Right lobe of liver (tissue), 6 donors: Measurements from ENCODE around the gene PKP3. TPM values are rescaled to one million over a fixed set of nuclear protein-coding genes. Genes with fewer than 3 reads are reported as not detected.

Experiments used
- ATAC-seq, 4 donors: fragments of 200-7000 bp; cut with Tn5 transposase; one replicate each; pipeline ENCODE4 v1.9.1; 2020; ENCODE audit warnings: mild to moderate bottlenecking in 4 of 4, moderate library complexity in 4 of 4
- DNase-seq, 3 donors: peaks; one replicate each; pipeline ENCODE4 v3.0.0-alpha.2; 2020
- H3K27ac ChIP-seq, 3 donors: fragments of 200-600 bp; one replicate each; pipeline ENCODE4 v1.8.0; 2022
- H3K27me3 ChIP-seq, 2 donors: fragments of 200-600 bp; one replicate each; pipeline ENCODE4 v1.8.0; 2022
- H3K36me3 ChIP-seq, 4 donors: fragments of 200-600 bp; sonication (generic) in 1 of 4; one replicate each; pipeline versions ENCODE4 v1.5.1 to v1.8.0; 2017 to 2022; ENCODE audit warnings: control low read depth in 1 of 4
- H3K4me1 ChIP-seq, 4 donors: fragments of 200-600 bp; sonication (generic) in 1 of 4; one replicate each; pipeline versions ENCODE4 v1.5.1 to v1.8.0; 2017 to 2022; ENCODE audit warnings: control low read depth in 1 of 4
- H3K4me3 ChIP-seq, 3 donors: fragments of 200-600 bp; one replicate each; pipeline ENCODE4 v1.8.0; 2022
- H3K9me3 ChIP-seq, 4 donors: fragments of 200-600 bp; sonication (generic) in 1 of 4; one replicate each; pipeline versions ENCODE4 v1.5.1 to v1.8.0; 2017 to 2022; ENCODE audit warnings: control low read depth in 1 of 4
- POLR2A ChIP-seq: fragments of 450-650 bp; IDR thresholded peaks from one replicate; pipeline ENCODE4 v1.6.1; 2017; ENCODE audit warnings: antibody characterized with exemption, mild to moderate bottlenecking
- WGBS: methylation state at CpG from one replicate; pipeline ENCODE4 v1.1.6; 2018; ENCODE audit warnings: low coverage, low lambda C conversion rate; ENCODE audit not compliant: insufficient coverage; ENCODE audit errors: missing lambda C conversion rate; 5-methylcytosine and 5-hydroxymethylcytosine counted together
- intact Hi-C, 2 donors: fragments of 100-400 bp; cut with DNase I; formaldehyde crosslinking; loops; one replicate each; pipeline versions ENCODE4 v1.11.2 to v1.14.1; 2022
- total RNA-seq, 6 experiments: library from RNA; depleted of rRNA in 2 of 6; stranded (reverse); fragments of >200 nt in 2 of 6; fragmentation: NEBNext Ultra II Directional in 3 of 6; extraction: Animal tissue kit (Norgen Biotek cat#: 25700) in 3 of 6; gene quantifications; one replicate each; pipeline versions ENCODE4 v1.1.0 to v1.2.4, GENCODE V29; 2016 to 2023
- TF ChIP-seq, protein P1 (sequence below), 4 donors: fragments of 200-600 bp in 3 of 4; fragments of 450-650 bp in 1 of 4; IDR thresholded peaks; one replicate each; pipeline versions ENCODE4 v1.5.1 to v1.8.0; 2016 to 2022; ENCODE audit warnings: antibody characterized with exemption in 4 of 4, mild to moderate bottlenecking in 2 of 4
- donor health status: DM: no; HTN: yes; CAD: no.
- donor health status: DM: no; HTN: no; CAD: no.
- donor health status: DM: no; HTN: no; CAD: no.
- donor health status: DM: no; HTN: yes; CAD: no.
- donor health status: DM: no; HTN: yes; CAD: no.

The PKP3 gene
- total RNA-seq, 6 experiments from 2014 or later = 0.43 to 1.5 (median 0.47) TPM; not detected in 3

DNA sequence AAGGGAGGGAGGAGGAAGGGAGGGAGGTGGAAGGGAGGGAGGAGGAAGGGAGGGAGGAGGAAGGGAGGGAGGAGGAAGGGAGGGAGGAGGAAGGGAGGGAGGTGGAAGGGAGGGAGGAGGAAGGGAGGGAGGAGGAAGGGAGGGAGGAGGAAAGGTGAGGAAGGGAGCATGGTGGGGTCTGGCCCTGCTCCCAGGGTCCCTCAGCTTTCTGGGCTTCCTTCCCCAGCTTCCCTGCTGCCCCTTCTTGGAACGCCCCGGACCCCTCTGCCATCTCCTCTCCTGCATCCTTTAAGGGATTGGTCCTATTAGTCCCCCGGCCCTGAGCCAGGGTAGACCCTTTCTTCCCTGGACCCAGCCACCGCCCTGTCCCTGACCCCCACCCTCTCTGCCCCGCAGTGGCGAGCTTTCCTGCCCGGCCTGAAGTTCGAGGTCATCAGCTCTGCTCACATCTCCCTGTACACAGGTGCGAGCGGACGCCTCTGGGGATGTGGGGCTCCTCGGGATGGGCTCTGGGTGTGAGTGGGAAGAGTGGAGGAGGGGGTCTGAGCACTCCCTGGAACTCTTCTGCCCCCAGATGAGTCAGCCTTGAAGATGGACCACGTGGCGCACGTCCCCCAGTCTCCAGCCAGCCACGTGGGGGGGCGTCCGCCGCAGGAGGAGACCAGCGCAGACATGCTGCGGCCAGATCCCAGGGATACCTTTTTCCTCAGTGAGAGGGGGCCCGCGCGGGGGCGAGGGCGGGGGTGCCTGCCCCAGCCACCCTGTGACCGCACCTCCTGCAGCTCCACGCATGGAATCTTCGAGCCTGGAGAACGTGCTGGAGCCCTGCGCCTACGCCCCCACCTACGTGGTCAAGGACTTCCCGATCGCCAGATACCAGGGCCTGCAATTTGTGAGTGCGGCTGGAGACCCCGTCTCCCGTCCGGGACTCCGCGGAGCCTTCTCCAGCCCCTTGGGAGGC, 18.7 kb upstream of the PKP3 start:
- TF ChIP-seq POLR2A = no peak
- TF ChIP-seq, protein P1, sequence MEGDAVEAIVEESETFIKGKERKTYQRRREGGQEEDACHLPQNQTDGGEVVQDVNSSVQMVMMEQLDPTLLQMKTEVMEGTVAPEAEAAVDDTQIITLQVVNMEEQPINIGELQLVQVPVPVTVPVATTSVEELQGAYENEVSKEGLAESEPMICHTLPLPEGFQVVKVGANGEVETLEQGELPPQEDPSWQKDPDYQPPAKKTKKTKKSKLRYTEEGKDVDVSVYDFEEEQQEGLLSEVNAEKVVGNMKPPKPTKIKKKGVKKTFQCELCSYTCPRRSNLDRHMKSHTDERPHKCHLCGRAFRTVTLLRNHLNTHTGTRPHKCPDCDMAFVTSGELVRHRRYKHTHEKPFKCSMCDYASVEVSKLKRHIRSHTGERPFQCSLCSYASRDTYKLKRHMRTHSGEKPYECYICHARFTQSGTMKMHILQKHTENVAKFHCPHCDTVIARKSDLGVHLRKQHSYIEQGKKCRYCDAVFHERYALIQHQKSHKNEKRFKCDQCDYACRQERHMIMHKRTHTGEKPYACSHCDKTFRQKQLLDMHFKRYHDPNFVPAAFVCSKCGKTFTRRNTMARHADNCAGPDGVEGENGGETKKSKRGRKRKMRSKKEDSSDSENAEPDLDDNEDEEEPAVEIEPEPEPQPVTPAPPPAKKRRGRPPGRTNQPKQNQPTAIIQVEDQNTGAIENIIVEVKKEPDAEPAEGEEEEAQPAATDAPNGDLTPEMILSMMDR (IDR thresholded peaks at IDR 0.05) = no peak
- ATAC-seq = no peak
- no peaks in the 10 kb centered on the region for H3K9me3 ChIP-seq
- H3K27ac ChIP-seq = no peak overlapping the region
- no peak overlapping the region for H3K4me3 ChIP-seq
- intact Hi-C loops = no loop called here
- 62% methylated on average over 7 of the region's 41 CpGs for WGBS
- no peaks in the 10 kb centered on the region for H3K27me3 ChIP-seq
- no peak for DNase-seq
- H3K36me3 ChIP-seq = no peaks in the 10 kb centered on the region
- H3K4me1 ChIP-seq = no peaks in the 10 kb centered on the region

GRCh38 chr11:376531-377173, 17.4 kb upstream of the PKP3 start:
- intact Hi-C loops = no loop called here
- ATAC-seq = no peak

GRCh38 chr11:377174-377865, 16.7 kb upstream of the PKP3 start:
- no peaks in the 10 kb centered on the region for H3K9me3 ChIP-seq
- no peak for ATAC-seq
- H3K4me1 ChIP-seq = no peaks in the 10 kb centered on the region
- TF ChIP-seq POLR2A = no peak
- TF ChIP-seq, protein P1 (IDR thresholded peaks at IDR 0.05) = no peak
- no peaks in the 10 kb centered on the region for H3K27me3 ChIP-seq
- H3K27ac ChIP-seq = no peak overlapping the region
- peak in 1 of 3 donors; percentile 46 for DNase-seq
- WGBS = 17% methylated on average over 1 of the region's 44 CpGs
- intact Hi-C loops = no loop called here
- H3K4me3 ChIP-seq = no peak overlapping the region
- H3K36me3 ChIP-seq = no peaks in the 10 kb centered on the region

More at GRCh38 chr11:376531-377173, 17.4 kb upstream of the PKP3 start:
- H3K36me3 ChIP-seq = no peaks in the 10 kb centered on the region
- H3K27me3 ChIP-seq = no peaks in the 10 kb centered on the region
- 94% methylated on average over 14 of the region's 70 CpGs for whole genome bisulfite sequencing
- DNase-seq = peak in 1 of 3 donors; percentile 39
- H3K9me3 ChIP-seq = no peaks in the 10 kb centered on the region
- no peaks in the 10 kb centered on the region for H3K4me1 ChIP-seq
- TF ChIP-seq, protein P1 (IDR thresholded peaks at IDR 0.05) = no peak
- TF ChIP-seq POLR2A = no peak
- H3K4me3 ChIP-seq = no peak overlapping the region
- H3K27ac ChIP-seq = no peak overlapping the region

- Histone ChIP-seq H3K4me3 (no peak overlapping the region), H3K27ac (no peak overlapping the region), H3K4me1 (no peaks in the 10 kb centered on the region), H3K9me3 (no peaks in the 10 kb centered on the region), H3K36me3 (no peaks in the 10 kb centered on the region), H3K27me3 (no peaks in the 10 kb centered on the region)
- no peak for TF ChIP-seq POLR2A
- TF ChIP-seq, protein P1 (IDR thresholded peaks at IDR 0.05) = no peak
- intact Hi-C loops = no loop called here
- DNase-seq = peak in 1 of 3 donors; percentile 31
- 59% methylated on average over 8 of the region's 11 CpGs for WGBS
- no peak for ATAC-seq
These were observed 16.0 kb upstream of the PKP3 start for GRCh38 chr11:377883-378500.
